Effector CD8-positive, alpha-beta T cell (primary cell): ENCODE data around the gene CPED1.

Experiments
- DNase-seq: peaks from one replicate; lab custom pipeline; 2025; lab: John Stamatoyannopoulos, UW
- total RNA-seq, 4 experiments: gene quantifications; one replicate each; lab custom pipeline; 2026; lab: John Stamatoyannopoulos, UW

The CPED1 gene
- 0 to 0.98 (median 0.13) reads per million in 4 experiments for total RNA-seq

DNA sequence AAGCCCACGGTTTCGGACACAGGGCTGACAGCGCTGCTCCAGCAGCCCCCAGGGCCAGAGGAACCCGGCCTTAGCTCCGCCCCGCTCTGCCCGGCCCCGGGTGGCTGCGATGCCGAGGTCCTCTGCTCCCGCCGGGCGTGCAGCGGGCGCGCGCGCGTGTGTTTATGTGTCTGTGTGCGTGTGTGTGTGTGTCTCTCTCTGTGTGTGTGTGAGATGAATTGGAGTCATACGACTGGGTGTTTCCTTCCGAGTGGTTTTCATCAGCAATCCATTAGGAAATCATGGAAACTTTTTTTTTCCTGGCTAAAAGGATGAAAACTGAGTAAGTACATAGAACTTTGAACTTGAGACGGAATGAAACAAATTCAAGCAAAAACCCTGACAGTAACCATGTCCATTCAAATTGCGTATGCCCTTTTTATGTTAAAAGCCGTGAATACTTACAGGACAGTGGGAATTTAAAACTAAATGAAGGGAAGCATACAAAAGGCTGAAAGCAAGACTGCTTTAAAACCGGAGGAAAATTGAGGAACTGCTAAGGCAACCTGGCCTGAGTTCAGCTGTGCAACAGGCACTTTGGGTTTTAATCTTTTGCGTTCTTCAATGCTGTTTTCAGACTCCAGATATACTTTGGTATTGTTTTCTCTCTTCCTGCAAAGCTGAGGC lies at the start of gene CPED1:
CPED1 (plus strand) TSS at position 121 of the 666 bp plus-strand sequence. CDS start 911 bp downstream, outside the sequence.
- peak; percentile 1 for DNase-seq

DNA sequence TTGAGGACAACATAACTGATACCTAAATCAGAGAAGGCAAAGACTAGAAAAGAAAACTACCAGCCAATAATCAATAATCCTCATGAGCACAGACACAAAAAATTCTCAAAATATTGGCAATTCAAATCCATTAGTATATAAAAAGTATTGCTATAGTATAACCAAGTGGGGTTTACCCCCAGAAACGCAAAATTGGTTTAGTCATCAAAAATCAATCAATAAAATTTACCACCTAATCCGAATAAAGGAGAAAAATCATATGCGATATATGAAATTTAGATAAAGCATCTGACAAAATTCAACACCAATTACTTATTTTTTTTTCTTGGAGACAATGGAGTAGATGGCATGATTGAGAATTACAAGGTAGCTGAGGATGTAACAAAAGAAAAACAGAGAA lies 49.2 kb upstream of the CPED1 start:
- no peak for DNase-seq

DNA sequence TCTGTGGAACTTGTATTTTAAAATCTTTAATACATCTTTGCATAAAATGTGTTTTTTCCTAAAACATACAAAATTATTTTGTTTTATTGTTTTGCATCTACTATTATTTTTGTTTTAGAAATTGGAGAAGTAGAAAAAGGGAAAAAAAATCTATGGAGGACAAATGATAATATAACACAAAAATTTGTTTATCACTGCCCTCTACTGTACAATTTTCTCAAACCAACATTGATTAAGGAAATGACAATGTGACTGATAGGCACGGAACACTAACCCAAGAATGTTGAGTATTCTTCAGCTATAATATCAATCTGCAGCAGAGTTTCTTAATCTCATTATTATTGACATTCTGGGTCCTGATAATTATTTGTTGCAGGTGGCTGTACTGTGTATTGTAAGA lies 47.4 kb upstream of the CPED1 start:
- no peak for DNase-seq

DNA sequence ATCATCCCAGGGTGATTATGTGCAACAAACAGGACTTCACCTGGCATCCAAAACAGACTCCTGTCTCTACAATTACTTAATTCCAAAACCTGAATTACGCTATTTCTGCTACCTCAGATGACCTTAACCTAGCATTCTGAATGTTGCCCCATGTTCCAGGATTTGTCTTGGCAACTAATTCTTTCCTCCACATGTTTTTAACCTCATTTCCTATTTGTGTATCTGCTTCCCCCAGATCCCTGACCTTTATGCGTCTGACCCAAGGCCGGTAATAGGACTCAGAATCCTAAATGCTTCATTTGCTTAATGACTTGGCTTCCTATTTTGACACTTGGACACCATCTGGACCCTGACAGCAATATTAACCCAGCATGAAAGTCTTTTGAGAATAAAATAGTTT lies 46.7 kb upstream of the CPED1 start:
- no peak for DNase-seq

DNA sequence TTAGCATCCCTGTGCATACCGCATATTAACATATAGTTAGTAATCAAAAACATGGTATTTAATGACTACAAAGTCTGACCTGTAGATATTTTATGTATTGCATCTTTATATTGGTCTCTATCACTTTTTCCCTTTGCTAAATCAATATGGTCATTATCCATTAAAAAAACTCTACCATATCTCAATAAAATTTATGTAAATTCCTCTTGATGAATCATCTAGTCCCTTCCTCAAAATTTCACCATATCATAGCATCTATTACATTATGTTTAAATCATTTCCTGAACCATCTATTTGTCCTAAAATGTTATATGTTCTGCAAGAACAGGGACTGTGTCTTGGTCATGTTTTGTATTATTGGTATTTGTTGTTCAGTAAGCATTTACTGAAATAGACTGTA lies 45.6 kb upstream of the CPED1 start:
- DNase-seq, result no peak

DNA sequence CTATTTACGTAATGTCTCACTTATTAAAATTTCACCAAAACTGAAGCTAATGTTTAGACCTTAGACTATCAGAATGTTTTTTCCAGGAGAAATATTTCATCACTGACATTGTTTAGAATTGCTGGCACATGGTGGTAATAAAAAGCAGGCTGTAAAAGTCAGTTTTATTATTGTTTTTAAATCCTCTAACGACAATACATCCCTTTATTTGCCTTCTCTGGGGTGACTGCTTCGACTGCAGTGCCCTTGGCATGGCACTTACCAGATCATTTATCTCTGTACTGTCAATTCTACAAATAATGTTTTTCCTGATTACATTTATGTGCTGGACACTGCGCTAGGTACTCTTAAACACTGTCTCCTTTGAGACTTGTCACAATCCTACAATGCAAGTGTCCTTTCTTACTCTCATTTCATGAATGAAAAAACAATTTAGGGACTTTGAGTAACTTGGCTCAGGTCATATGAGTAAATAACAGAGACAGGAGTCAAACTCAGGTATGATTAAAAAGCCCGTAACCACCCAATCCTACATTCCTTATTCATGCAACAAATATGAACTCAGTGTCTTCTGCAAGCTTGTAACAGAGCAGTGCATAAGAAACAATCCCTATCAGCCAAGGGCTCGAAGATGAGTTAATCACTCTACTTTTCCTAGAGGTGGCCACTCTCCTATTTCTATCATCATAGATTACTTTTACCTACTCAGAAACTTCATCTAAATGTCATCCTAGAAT lies 43.5 kb upstream of the CPED1 start:
- no peak for DNase-seq

DNA sequence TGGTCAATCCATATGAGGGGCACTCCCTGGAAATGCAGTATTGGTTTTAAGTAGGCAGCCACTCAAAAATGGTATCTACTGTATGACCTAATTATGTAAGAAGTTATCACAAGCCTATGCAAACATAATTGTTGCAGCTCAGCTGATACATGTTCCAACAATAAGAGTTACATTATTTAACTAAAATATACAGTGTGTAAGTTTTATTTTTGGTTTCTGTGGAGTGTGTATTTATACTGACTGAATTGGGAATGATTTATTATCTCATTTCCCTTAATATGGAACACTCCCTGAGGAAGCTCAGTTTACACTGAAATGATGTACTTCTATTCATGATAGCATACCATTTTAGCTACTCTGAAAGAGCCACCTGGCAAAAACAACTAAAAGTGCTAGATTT lies 40.5 kb upstream of the CPED1 start:
- DNase-seq, result no peak

DNA sequence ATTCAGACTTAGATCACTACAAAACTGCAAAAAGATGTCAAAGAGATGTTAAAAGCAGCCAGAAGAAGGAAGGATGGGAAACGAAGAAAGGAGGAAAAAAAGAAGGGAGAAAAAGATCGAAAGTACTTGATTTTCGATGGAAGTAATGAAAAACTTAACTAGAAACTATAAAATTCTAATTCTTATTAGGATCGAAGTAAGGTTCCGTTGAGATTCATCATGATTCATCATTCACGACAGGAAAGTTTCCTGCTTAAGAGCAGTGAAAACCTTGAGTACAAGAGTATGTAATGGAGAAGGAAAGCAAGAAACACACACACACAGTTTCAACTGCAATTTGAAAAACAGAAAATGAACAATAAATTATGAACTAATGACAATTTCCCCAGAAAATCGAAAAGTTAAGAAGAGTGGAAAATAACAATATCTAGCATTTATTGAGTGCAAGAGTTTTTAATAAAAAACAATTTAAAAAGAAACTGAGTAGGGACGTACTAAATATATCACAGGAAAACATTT lies 39.1 kb upstream of the CPED1 start:
- no peak for DNase-seq

DNA sequence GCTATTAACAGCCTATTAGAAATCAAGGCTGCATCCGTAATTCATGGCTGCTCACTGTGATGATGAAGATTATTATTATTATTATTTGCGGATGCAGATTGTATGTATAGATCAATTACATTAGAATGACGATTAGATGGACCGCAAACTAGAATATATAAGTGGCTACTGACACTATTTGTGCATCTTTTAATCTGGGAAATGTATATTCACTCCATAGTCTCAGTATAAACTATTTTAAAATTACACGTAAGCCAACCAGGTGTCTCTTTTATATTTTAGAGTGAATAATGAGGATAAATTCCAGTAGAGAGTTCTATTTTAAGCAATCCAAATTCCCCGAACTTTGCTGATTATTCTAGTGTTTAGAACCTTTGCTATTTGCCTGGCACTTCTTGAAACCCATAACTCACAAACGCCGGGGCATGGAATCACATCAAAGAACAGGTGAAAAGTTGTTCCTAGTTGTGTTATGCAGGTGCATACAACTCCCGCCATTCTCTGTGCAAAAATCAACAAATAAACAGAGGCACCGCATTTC lies 38.4 kb upstream of the CPED1 start:
- DNase-seq, result no peak

DNA sequence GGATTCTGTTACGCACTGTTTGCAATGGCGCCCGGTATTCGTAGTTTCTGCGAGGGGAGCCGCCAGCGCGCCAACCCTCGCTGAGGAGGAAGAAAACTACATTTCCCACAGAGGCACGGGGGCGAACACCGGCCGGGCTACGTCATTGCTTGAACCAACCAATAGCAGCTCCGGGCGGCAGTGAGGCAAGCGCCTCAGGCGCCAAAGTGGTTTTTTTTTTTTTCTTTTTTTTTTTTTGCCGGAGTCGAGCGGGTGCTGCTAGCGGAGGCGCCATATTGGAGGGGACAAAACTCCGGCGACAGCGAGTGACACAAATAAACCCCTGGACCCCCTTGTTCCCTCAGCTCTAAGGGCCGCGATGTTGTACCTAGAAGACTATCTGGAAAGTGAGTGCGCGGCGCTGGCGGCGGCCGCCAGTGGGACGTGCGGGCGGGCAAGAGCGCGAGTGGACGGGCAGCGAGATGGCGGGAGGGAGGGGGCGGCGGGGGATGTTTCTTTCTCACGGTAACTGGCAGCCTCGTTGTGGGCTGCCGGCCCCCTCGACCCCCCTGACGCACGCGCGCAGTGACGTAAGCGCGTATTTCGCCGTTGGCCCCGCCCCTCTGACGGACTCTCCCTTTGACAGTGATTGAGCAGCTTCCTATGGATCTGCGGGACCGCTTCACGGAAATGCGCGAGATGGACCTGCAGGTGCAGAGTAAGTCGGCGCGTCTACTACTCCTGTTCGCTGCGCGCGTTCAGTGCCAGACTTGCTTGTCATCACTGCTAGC lies 37.8 kb upstream of the CPED1 start, which contains the start of gene ING3:
ING3 (plus strand) TSS at position 239 of the 770 bp plus-strand sequence; CDS start at position 359, 120 bp downstream.
- peak; percentile 98 for DNase-seq

DNA sequence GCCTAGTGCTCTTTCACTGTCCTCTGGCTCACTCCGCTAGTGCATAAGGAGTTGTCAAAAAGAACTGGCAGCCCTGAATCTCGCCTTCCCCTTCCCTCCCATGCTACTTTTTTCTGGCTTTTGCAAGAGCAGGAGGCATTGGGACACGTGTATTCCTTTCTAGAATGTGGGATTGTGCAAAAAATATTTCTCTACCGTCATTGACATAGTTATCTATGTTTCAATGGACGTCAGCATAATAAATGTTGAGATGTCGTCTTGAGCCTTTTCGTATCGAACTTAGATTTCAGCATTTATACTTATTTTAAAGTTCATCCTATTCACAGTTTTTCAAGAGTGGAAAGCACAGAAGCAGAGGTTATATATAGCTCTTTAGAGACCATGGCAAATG lies 37.2 kb upstream of the CPED1 start:
- no peak for DNase-seq

DNA sequence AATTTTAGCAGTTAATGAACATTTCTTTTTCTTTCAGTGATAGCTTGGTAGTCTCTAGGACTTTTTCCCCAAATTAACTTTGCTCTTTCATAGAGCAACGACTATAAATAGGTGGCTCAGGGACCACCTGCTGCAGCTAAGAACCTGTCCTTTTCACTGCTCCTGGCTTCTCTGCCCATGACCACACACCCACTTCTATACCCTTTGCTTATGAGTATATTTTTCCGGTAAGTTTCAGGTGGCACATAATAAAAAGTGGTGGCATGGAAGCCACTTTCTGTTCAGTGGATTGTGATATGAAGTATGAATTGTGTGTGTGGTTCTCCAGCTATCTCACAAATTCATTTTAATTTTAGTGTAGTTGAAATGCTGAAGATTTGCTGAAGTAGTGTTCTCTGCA lies 36.7 kb upstream of the CPED1 start:
- DNase-seq, result no peak

DNA sequence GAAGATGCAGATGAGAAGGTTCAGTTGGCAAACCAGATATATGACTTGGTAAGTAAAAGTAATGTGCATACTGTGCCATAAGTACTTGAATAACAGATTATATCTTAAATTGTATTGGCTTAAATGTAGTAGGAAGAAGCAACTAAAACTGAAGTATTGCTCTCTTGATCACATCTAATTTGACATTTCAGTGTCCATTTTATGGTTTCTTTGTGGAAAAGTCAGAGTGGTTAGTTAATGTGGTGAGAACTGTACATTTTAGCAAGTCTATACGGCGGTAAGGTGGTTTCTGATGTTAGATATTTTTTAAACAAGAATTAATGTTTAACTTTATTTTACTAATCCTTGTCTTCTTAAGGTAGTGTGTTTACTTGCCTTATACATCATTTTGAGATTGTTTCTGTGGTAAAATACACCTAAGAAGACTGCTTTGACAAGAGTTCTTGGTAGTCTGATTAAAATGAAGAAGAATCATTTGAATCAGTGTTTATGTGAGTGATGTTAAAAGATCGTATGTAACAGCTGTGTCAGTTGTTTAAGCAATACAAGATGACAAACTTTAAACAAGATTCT lies 32.8 kb upstream of the CPED1 start:
- no peak for DNase-seq

DNA sequence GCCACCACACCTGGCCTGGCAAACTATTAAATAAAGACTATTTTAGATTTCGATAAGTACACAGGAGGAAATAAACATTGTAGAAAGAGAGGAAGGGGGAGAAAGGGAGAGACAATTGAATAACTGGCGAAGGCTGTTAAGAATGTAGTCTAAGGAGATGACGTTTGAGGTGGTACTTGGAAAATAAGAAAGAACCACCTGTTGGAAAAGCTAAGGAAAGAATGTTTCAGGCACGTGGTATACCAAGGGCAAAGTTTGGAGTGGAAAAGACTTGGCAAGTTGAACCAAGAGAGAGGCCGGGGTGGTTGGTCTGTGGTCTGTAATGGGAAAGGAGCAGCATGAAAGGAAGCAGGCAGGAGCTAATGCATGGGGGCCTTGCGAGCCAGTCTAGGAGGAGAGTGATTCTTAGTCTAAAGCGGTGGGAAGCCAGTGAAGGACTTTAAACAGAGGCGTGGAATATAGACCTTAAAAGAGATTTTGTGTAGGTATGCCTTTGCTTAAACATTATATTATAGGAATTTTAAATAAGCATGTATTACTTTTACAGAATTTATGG lies 28.5 kb upstream of the CPED1 start:
- no peak for DNase-seq

DNA sequence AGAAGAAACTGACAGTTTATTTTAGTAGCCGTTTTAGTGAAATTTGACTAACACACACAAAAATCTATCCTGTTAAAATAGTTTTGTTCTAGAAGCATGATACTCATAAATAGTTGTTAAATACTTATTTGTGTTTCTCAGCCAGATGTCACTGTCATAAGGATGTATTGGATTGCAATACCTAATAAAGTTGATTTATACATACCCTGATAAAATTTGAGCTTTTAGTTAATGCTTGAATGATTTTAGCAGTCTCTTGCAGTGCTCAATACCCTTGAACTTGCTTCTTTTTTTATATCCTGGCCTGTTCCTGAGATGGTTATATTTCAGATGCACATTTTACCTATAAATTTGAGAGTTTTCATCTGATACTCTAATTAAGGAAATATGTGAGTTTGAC lies 27.8 kb upstream of the CPED1 start:
- DNase-seq, result no peak

DNA sequence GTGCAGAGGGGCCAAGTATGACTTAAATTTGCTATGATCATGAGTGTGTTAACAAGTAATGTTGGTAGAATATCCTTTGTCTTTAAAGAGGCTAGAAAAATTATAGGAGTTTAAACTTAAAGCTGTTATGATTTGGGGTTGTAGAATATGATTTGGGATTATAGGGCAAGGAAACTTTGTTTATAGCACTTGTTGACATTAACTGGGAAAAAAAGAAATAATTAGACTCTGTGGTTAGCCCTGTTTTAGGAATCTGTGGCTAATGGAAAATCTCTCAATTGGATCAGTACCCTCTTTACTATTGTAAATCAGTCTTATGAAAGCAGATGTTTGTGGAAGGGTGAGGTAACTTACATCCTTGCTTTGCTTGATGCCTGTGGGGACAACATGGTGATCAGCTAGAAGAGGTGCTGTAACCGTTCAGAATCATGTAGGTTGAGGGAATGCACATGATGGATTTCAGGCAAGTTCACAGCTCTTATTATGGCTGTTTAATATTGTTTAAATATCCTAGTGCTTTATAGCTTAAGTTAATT lies 26.8 kb upstream of the CPED1 start:
- DNase-seq, result no peak

DNA sequence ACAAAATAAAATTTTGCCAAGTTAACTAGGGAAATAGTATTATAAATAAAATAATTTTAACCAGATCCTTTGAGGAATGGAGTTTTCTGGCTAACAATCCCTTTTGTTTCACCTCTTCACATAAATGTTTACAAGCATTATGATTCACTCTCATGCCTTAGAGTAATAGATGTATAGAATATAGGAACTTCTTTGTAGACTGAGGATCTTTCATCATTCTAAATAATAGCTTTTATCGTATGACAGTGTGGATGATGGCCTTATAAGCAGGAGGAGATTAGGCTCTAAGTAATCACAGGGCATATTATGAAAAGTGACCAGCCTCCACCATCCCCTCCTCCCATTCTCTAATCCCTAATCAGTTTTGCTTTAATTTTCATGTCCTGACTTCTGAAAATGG lies 24.4 kb upstream of the CPED1 start:
- DNase-seq, result no peak

DNA sequence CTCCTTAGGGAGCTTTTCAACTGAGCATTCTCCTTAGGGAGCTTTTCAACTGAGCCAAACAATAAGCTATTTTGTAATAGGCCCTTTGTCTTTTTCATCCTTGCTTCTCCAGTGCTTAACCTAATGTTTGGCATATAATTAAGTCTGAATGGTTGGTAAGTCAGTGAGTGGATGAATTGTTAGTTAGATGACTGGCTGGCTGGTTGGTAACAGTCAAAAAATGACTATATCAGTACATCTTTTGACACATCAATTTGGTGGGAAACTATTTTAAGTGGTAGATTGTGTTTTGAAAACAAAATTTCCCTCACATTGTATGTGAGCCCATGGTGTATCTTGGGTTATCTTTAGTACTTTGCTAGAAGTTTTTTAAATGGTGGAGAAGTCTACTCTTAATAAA lies 21.6 kb upstream of the CPED1 start:
- no peak for DNase-seq

DNA sequence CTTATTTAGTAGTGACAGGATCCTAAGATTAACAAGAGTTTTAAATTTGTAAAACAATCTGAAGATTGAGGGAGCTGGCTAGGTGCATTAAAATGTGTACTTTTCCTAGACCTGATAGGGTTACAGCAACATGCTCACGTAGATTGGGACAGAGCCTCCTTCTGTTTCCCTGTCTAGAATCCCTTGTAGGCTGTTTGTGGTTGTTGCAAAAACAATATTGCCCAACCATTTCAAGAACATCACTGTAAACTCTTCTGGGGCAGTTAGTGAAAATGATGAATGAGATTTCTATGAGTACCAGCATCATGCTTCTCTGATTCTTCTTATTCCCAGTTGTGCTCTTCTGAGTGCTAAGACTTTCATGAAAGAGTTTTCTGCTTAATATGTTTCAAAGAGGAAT lies 14.7 kb upstream of the CPED1 start:
- DNase-seq, result no peak

DNA sequence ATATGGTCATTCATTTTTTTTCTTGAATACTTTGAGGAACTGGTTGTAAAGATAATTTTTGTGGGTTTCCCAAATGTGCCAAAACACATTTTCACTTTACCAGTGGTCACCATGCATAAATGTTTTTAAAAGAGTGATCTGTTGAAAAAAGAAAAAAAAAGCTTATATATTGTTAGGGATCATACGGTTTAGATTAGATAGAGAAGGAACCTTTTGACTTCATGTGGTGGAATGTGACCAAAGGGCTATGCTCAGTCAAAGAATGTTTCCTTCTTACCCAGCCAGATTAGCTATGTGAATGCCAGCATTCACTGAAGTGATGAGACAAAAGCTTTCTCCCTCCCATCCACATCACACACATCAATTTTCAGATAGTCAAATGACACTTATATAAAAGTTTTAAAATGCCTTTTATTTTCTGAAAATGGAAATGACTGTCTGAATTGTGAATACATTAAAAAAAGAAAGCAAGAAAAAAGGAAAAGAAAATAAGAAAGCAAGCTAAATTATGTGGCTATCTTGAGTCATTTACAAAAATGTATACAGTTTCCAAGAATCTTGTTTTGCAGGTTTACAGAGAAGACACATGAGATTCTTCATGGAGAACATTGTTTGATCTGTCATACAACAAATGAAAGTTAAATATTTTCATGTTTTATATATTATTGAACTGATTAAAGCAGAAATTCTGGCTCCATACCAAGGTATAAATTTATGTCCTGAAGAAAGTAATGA lies 8.6 kb upstream of the CPED1 start:
- DNase-seq, result no peak

DNA sequence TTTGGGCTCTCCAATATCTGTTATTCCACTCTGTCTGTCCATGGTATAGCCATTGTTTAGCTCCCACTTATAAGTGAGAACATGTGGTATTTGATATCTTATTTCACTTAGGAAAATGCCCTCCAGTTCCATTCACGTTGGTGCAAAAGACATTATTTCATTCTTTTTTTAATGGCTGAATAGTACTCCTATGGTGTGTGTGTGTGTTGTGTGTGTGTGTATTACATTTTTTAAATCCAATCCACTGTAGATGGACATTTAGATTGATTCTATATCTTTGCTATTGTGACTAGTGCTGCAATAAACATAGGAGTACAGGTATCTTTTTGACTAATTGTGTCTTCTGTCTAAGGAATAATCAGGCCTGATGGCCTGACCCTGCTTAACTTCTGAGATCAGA lies 7.4 kb upstream of the CPED1 start:
- DNase-seq, result no peak
